ENCODE results near the gene COX6B2. TPM values are rescaled to one million over a fixed set of nuclear protein-coding genes. Genes with fewer than 3 reads are reported as not detected.
A peak's percentile ranks its signal among the peaks of the same experiment; 100 is the strongest.
"Not testable (repeated sequence)": the region's sequence is repeated elsewhere in the genome, so short reads cannot be mapped to it uniquely, and the experiment has no call there.

Gene COX6B2
- total RNA-seq (2014; rRNA removed; shearing (Covaris generic)): not detected in 2 replicates

DNA sequence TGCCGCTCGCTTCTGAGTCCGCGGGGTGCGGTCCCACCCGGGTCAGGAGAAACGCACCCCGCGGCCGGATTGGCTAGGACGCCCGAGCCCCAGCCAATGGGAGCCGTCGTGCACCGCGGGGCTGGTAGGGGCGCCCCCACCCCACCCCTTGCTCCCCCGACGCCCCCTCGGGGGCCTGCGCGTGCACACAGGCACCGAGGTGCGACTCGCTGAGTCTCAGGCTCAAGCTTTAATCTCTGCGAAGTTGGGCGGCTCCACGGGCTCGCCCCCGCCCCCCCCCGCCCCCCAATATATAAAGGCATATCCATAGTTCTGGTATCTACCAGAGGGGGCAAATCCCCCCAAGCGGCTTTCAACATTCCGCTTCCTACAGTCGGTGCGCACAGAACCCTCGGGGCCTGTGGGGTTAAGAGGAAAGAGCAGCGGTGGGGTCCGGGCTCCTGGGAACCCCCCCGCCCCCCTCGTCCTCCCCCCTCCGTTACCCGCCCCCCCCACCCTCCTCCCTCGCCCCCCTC, at the start of gene COX6B2:
Gene COX6B2, minus strand, starts transcription at position 22 of the 515 bp plus-strand sequence. CDS start 198 bp downstream, outside the sequence.
- no peak for DNase-seq (ENCODE audit: low read depth)

DNA sequence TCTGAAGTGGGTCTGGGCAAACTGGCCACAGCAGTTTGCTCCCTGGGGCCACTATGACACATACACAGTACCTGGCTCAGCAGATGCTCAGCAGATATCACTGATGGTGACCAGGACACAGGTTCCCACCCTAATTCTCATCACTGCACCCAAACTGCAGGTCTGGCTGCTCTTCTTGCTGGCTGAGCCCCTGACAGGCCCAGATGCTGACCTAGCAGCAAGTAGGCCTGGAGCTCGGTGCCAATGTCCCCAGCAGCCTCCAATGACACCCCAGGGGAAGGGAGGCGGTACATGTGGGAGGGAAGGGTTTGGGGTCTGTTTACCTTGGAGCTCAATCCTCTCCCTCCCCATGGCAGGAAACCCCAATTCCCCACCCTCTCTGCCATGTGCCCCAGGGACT, 48.0 kb upstream of the COX6B2 start:
- DNase-seq (ENCODE audit: low read depth): no peak

GRCh38 chr19:55401390-55401789, 46.9 kb upstream of the COX6B2 start:
- DNase-seq (ENCODE audit: low read depth): not testable (repeated sequence)

GRCh38 chr19:55400281-55401087, 46.0 kb upstream of the COX6B2 start:
- DNase-seq (ENCODE audit: low read depth): no peak

DNA sequence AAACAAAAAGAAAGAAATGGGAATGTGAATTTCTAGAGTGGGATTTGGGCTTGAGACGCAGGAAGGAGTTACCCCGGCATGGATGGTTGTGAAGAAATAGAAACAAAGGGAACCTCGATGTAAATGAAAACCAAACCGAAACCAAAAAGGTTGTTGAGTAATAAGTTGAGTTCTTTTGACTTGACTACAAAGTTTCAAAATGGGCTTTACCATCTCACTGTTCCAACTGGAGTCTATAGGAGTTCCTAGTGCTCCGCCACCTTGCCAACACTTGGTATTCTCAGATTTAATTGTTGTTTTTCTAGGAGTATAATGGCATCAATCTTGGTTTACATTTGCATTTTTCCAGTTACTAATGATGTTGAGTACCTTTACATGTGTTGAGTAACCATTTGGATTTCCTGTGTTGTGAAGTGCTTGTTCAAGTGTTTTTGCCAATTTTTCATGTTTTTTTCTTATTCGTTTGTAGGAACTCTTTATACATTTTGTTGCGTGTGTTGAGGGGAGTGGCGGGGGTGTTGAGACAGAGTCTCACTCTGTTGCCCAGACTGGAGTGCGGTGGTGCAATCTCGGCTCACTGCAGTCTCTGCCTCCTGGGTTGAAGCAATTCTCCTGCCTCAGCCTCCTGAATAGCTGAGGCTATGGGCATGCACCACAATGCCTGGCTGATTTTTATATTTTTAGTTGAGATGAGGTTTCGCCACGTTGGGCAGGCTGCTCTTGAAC, 43.8 kb upstream of the COX6B2 start:
- DNase-seq (ENCODE audit: low read depth): no peak

DNA sequence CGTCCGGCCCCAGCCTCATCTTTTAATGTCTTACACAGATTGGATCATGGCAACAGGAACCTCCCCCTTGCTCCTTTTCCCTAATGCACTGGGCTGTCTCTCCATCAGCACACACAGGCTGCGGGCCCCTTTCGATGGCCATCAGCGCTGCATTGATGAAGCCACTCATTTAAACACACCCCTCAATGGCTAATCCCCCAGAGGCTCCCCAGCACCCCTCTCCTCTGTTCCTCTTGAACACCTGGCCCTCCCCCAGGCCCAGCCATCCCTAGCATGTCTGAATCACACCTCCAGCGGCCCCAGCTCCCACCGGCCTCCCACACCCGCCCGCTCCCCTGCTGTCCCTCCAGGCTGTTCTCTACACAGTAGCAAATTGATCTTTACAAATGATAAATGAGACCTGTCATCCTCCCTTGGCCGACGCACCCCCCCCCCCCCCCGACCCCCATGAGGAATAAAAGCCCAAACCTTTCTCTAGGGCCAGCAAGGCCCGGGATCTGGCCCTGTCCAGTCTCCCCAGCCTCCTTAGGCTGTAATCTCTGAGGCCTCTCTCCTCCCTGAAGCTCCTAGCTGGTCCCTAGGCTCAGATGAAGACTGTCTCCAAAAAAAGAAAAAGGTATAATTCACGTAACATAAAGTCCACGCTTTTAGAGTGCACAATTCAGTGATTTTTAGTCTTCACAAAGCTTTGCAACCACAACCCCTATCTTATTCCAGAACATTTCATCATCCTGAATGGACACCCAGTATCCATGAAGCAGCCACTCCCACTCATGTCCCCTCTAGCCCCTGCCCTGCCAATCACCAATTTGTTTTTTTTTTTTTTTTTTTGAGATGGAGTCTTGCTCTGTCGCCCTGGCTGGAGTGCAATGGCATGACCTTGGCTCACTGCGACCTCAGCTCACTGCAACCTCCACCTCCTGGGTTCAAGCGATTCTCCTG, 38.6 kb upstream of the COX6B2 start:
- no peak for DNase-seq (ENCODE audit: low read depth)

- DNase-seq (ENCODE audit: low read depth): peak; percentile 46
These were observed 37.4 kb upstream of the COX6B2 start for GRCh38 chr19:55391702-55392615.

DNA sequence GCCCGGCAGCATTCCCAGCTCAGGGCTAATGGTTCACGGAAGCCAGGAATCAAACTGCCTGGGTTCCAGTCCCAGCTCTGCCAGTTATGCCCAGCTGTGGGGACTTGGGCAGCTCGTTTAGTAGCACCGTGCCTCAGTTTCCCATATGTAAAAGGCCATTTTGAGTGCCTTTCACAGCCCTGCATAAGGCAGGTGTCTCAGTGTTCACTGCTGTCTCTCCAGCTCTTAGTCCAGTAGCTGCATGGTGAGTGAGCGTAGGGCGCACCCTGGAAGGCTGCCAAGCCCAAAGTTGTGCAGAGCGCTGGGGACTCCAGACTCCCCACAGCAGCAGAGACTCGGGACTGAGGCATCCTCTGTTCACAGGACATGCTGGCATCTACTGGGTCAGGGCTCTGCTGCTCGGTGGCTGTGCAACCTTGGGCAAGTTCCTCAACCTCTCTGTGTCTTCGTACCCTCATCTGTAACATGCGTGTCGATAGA, 36.7 kb upstream of the COX6B2 start:
- DNase-seq (ENCODE audit: low read depth): peak; percentile 34

DNA sequence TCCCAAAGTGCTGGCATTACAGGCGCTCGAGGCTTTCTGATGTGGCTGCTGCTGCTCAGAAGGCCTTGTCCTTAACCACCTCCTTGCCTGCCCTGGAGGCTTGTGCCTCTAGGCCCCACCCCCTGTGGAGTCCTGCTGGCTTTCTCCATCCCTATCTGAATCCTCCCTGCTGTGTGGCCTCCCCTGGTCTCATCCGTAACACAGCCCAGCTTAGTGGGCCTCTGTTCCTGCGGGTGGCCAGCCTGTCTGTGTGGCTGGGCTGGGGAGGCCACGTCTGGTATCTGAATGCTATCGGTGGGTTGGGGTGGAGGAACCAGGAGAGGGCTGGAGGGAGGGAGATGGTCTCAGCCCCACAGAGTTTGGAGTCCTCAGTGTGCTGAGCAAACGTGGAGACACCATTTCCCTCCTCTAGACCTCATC, 36.0 kb upstream of the COX6B2 start:
- DNase-seq (ENCODE audit: low read depth): peak; percentile 53

GRCh38 chr19:55389386-55390317, 35.1 kb upstream of the COX6B2 start:
- no peak for DNase-seq (ENCODE audit: low read depth)

- DNase-seq (ENCODE audit: low read depth): no peak
These were observed 33.4 kb upstream of the COX6B2 start for GRCh38 chr19:55387736-55388497.

- DNase-seq (ENCODE audit: low read depth): no peak
These were observed 32.0 kb upstream of the COX6B2 start for GRCh38 chr19:55386493-55386971.

GRCh38 chr19:55385724-55386492, 31.4 kb upstream of the COX6B2 start, which contains the start of gene RPL28:
TSS of gene RPL28 (plus strand) at chr19:55385932. CDS start at chr19:55386358, 426 bp downstream.
- DNase-seq (ENCODE audit: low read depth): peak; percentile 99

DNA sequence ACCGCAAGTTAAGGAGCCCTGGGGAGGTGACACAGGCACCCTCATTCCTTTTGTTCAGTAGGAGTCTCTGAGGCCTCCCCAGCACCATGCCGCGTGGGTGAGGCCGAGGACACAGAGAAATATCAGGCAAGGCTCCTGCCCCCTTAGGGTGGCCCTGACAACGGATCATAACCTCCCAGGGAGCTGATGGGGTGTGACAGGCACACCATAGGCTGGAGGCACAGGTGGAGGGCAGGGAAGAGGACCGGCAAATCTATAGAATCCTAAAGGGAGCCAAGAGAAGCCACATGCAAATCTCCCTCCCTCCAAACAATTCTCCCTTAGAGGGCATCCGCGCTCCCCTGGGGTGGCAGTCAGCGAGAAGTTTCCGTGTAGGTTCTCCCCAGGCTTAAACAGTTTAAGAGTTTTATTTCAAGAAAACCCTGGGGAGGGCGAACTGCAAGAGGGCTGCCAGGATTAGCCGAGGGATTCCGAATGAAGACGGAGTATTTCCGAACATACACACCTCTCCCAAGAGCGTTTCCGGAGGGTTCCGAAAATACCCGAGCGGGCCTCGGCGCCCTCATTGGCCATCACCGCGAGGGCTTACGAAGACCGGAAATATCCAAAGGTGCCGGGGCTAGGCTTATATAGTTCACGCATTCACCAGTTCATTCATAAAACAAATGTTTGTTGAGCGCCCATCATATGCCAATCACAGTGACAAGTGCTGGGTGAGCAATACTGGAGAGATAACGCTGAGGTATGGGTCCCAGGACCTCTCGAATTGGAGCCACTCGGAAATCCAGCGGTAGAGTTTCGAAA, 30.6 kb upstream of the COX6B2 start:
- DNase-seq (ENCODE audit: low read depth): peak; percentile 97

GRCh38 chr19:55384131-55384919, 29.8 kb upstream of the COX6B2 start, which contains the start of gene TMEM238:
TSS of gene TMEM238 (minus strand) at chr19:55384292. CDS start at chr19:55384259, 33 bp downstream.
- DNase-seq (ENCODE audit: low read depth): no peak

Measured in Daoy (cell line).